ENCODE results near the gene TRAPPC4. TPM values are rescaled to one million over a fixed set of nuclear protein-coding genes. Genes with fewer than 3 reads are reported as not detected.
A peak's percentile ranks its signal among the peaks of the same experiment; 100 is the strongest.

TRAPPC4 gene
- polyA plus RNA-seq, 1 donor (not counting 4 experiments of a cell fraction or from before 2014, with no cell fraction given) = 121 TPM

DNA sequence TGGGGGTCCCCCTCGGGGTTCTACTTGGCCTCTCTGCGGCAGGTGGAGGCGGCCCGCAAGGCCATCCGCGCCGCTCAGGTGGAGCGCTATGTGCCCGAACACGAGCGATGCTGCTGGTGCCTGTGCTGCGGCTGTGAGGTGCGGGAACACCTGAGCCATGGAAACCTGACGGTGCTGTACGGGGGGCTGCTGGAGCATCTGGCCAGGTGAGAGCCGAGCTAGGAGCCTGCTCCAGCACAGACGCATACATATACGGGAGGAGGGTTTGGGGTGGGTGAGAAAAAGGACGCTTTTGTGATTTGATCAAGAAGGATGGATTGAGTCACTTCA lies 20.2 kb upstream of the TRAPPC4 start:
- Histone ChIP-seq H3K27ac (ENCODE audit: control insufficient read depth, insufficient read depth, low read length) (peak overlapping the region; percentile 74), H4K20me1 (ENCODE audit: control insufficient read depth, extremely low read depth, insufficient read depth, low read length) (no peaks in the 10 kb centered on the region), H3K9ac (ENCODE audit: control insufficient read depth, extremely low read depth, insufficient read depth, low read length) (peak overlapping the region; percentile 76), H3K9me1 (ENCODE audit: control insufficient read depth, extremely low read depth, insufficient read depth, low read length) (no peaks in the 10 kb centered on the region), H3K4me1 (ENCODE audit: control insufficient read depth, extremely low read depth, insufficient read depth, low read length) (peaks cover 26% of the 10 kb centered on the region), H3K79me2 (ENCODE audit: control insufficient read depth, insufficient read depth, low read length) (peaks cover 23% of the 10 kb centered on the region), H3K27me3 (ENCODE audit: control insufficient read depth, extremely low read depth, insufficient read depth, low read length) (no peaks in the 10 kb centered on the region), H3K4me3 (ENCODE audit: control insufficient read depth in 2 of 3, extremely low read depth in 1 of 3, insufficient read depth in 2 of 3, low read depth in 1 of 3, low read length in 3 of 3) (peak overlapping the region; percentile 60 to 95 (median 93)), H3K4me2 (ENCODE audit: control insufficient read depth, extremely low read depth, insufficient read depth, low read depth, low read length) (peak overlapping the region; percentile 98), H2AFZ (ENCODE audit: control insufficient read depth, low read length) (peak overlapping the region; percentile 84), H3K36me3 (ENCODE audit: control insufficient read depth in 2 of 2, extremely low read depth in 1 of 2, insufficient read depth in 2 of 2, low read length in 2 of 2) (peaks cover 6 to 10% of the 10 kb centered on the region in 2 experiments), H3K9me3 (ENCODE audit: control insufficient read depth, low read depth, low read length) (no peaks in the 10 kb centered on the region)
- dilution Hi-C loops (cut with MboI; ENCODE audit: extremely low pct_ligation_motif_present, low sequenced_read_pairs) = no loop called here
- TF ChIP-seq, protein P1, sequence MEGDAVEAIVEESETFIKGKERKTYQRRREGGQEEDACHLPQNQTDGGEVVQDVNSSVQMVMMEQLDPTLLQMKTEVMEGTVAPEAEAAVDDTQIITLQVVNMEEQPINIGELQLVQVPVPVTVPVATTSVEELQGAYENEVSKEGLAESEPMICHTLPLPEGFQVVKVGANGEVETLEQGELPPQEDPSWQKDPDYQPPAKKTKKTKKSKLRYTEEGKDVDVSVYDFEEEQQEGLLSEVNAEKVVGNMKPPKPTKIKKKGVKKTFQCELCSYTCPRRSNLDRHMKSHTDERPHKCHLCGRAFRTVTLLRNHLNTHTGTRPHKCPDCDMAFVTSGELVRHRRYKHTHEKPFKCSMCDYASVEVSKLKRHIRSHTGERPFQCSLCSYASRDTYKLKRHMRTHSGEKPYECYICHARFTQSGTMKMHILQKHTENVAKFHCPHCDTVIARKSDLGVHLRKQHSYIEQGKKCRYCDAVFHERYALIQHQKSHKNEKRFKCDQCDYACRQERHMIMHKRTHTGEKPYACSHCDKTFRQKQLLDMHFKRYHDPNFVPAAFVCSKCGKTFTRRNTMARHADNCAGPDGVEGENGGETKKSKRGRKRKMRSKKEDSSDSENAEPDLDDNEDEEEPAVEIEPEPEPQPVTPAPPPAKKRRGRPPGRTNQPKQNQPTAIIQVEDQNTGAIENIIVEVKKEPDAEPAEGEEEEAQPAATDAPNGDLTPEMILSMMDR (optimal IDR thresholded peaks at IDR 0.05 in 1 of 3, IDR thresholded peaks at IDR 0.05 in 1 of 3, conservative IDR thresholded peaks at IDR 0.05 in 1 of 3; ENCODE audit: extremely low read depth in 1 of 3, insufficient read depth in 2 of 3, low read length in 3 of 3) = no peak
- TF ChIP-seq EZH2 (IDR thresholded peaks at IDR 0.05; ENCODE audit: low read length) = no peak
- FAIRE-seq = no peak
- DNase-seq (ENCODE audit: low read depth, low spot score) = no peak

DNA sequence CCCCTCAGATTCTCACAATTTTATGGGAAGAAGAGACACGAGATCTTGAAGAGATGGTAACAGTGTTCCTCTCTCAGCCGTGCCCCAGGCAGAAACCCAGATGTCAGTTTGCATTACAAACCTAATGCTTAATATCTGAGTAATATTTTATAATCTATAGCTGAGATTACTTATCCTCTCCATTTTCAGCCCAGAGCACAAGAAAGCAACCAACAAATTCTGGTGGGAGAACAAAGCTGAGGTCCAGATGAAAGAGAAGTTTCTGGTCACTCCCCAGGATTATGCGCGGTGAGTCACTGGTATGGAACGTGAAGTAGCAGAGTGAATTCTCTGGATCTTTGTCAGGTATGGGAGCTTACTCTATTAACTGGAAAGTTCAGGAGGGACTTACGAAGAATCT lies 19.7 kb upstream of the TRAPPC4 start:
- peaks cover 26% of the 10 kb centered on the region for H3K4me1 ChIP-seq (ENCODE audit: control insufficient read depth, extremely low read depth, insufficient read depth, low read length)
- H3K4me3 ChIP-seq (ENCODE audit: control insufficient read depth in 2 of 3, extremely low read depth in 1 of 3, insufficient read depth in 2 of 3, low read depth in 1 of 3, low read length in 3 of 3) = peak overlapping the region; percentile 60 to 95 (median 93)
- H3K36me3 ChIP-seq (ENCODE audit: control insufficient read depth in 2 of 2, extremely low read depth in 1 of 2, insufficient read depth in 2 of 2, low read length in 2 of 2) = peaks cover 6 to 10% of the 10 kb centered on the region in 2 experiments
- no peaks in the 10 kb centered on the region for H3K9me1 ChIP-seq (ENCODE audit: control insufficient read depth, extremely low read depth, insufficient read depth, low read length)
- peak; percentile 64 for DNase-seq (ENCODE audit: low read depth, low spot score)
- H3K9ac ChIP-seq (ENCODE audit: control insufficient read depth, extremely low read depth, insufficient read depth, low read length) = peak overlapping the region; percentile 76
- dilution Hi-C loops (cut with MboI; ENCODE audit: extremely low pct_ligation_motif_present, low sequenced_read_pairs) = no loop called here
- peak overlapping the region; percentile 98 for H3K4me2 ChIP-seq (ENCODE audit: control insufficient read depth, extremely low read depth, insufficient read depth, low read depth, low read length)
- H4K20me1 ChIP-seq (ENCODE audit: control insufficient read depth, extremely low read depth, insufficient read depth, low read length) = no peaks in the 10 kb centered on the region
- no peaks in the 10 kb centered on the region for H3K9me3 ChIP-seq (ENCODE audit: control insufficient read depth, low read depth, low read length)
- TF ChIP-seq, protein P1 (optimal IDR thresholded peaks at IDR 0.05 in 1 of 3, IDR thresholded peaks at IDR 0.05 in 1 of 3, conservative IDR thresholded peaks at IDR 0.05 in 1 of 3; ENCODE audit: extremely low read depth in 1 of 3, insufficient read depth in 2 of 3, low read length in 3 of 3) = no peak
- TF ChIP-seq EZH2 (IDR thresholded peaks at IDR 0.05; ENCODE audit: low read length) = no peak
- FAIRE-seq = peak; percentile 90
- peak overlapping the region; percentile 74 for H3K27ac ChIP-seq (ENCODE audit: control insufficient read depth, insufficient read depth, low read length)
- peaks cover 23% of the 10 kb centered on the region for H3K79me2 ChIP-seq (ENCODE audit: control insufficient read depth, insufficient read depth, low read length)
- H2AFZ ChIP-seq (ENCODE audit: control insufficient read depth, low read length) = peak overlapping the region; percentile 84
- no peaks in the 10 kb centered on the region for H3K27me3 ChIP-seq (ENCODE audit: control insufficient read depth, extremely low read depth, insufficient read depth, low read length)
